Measurements from ENCODE around the gene SUPT3H. TPM values are rescaled to one million over a fixed set of nuclear protein-coding genes. Genes with fewer than 3 reads are reported as not detected.

Gene SUPT3H
- 2.6 TPM for total RNA-seq
- long read RNA-seq, partial matches to known transcripts: 0 of 2 reads
- long read RNA-seq, other reads (novel, unspliced or antisense): 2 of 2 reads

DNA sequence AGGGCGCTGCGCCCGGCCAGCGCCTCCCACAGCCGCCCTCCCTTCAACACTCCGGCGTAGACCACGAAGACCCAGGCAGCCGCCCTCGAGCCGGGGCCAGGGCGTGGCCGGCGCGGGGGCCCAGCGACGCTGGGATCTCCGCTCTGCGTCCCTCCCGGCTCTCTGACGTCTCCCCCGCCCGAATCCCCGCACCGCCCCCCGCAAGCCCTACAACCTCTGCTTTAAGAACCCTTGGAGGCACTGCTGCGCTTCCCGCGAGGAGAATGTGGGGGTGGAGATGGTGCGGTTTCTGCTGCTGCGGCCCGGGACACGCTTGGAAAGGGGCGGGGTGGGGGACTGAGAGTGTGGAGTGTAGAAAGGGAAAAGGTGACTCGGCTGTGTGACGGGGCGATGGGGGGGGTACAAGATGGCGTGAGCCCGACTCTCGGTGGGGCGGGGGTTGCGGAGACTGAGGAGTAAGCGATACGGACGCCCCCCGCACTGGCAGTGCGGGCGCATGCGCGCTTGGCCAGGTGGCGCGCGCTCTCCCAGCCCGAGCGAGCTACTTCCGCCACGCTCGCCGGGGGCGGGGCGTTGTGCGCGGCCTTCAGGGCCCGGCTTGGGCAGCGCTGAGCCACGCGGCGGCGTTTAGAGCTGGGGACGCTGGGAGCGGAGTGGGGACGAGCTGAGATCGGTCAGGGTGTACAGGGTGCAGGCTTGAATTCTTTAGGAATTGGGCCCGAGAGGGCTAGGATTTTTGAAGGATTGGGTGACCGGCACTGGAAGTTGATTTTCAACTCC is at the start of gene SUPT3H:
Gene SUPT3H (minus strand): TSS at position 381 of the 780 bp plus-strand sequence.
- TF ChIP-seq, protein P1, sequence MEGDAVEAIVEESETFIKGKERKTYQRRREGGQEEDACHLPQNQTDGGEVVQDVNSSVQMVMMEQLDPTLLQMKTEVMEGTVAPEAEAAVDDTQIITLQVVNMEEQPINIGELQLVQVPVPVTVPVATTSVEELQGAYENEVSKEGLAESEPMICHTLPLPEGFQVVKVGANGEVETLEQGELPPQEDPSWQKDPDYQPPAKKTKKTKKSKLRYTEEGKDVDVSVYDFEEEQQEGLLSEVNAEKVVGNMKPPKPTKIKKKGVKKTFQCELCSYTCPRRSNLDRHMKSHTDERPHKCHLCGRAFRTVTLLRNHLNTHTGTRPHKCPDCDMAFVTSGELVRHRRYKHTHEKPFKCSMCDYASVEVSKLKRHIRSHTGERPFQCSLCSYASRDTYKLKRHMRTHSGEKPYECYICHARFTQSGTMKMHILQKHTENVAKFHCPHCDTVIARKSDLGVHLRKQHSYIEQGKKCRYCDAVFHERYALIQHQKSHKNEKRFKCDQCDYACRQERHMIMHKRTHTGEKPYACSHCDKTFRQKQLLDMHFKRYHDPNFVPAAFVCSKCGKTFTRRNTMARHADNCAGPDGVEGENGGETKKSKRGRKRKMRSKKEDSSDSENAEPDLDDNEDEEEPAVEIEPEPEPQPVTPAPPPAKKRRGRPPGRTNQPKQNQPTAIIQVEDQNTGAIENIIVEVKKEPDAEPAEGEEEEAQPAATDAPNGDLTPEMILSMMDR (IDR thresholded peaks at IDR 0.05; ENCODE audit: borderline replicate concordance): peak; percentile 44
- H3K27ac ChIP-seq (replicated peaks): peak within 1 kb of the TSS; percentile 93
- peak; percentile 93 for DNase-seq
- H3K36me3 ChIP-seq: no peaks in the 10 kb centered on the region
- peak within 1 kb of the TSS; percentile 86 for H3K4me3 ChIP-seq
- H3K9me3 ChIP-seq (replicated peaks): no peaks in the 10 kb centered on the region
- peaks cover 28% of the 10 kb centered on the region for H3K4me1 ChIP-seq
- H3K27me3 ChIP-seq (ENCODE audit: low read depth): no peaks in the 10 kb centered on the region
- intact Hi-C loops (cut with micrococcal nuclease): no loop called here

DNA sequence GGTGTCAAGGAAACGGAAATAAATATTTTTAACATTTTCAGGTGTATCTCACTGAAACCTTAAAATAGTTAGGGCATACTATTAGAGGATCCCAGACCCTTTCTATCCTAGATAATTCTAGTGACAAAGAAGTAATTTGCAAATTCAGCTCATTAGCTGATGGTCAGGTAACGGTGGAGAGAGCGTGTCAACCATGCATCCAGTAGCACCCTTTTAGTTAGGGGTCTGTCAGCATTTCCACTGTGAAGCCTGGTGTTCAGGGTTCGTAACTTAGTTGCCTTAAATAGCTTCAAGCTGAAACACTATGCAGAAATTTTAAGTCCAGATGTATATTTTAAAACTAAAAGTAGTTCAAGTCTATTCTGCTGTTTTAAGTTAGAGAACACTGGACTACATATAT is 48.5 kb upstream of the SUPT3H start:
- Histone ChIP-seq H3K27me3 (ENCODE audit: low read depth) (peaks cover 31% of the 10 kb centered on the region), H3K9me3 (replicated peaks) (no peaks in the 10 kb centered on the region), H3K36me3 (no peaks in the 10 kb centered on the region), H3K4me1 (peaks cover 24% of the 10 kb centered on the region), H3K27ac (replicated peaks) (no peak overlapping the region), H3K4me3 (no peak overlapping the region)
- intact Hi-C loops (cut with micrococcal nuclease): no loop called here
- DNase-seq: no peak
- TF ChIP-seq, protein P1 (IDR thresholded peaks at IDR 0.05; ENCODE audit: borderline replicate concordance): no peak

DNA sequence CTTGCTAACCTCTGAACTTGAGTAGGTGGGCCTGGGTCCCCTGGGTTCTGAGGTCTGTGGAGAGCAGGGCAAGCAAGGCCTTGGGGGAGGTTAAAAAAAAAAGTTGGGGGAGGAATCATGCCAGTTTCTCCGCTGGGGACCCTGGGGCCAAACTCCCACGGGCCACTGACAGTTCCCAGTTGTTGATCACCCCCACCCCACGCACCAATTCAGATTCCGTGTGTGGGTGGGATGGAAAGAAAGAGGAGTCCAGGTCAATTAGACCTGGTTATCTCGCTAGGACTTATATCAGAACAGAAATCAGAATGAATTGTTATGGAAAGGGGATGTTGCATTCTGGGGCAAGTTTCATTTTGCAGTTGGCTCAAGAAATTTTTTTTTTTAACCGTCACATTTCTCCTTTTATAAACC is 46.7 kb upstream of the SUPT3H start:
- Histone ChIP-seq H3K9me3 (replicated peaks) (no peaks in the 10 kb centered on the region), H3K27ac (replicated peaks) (no peak overlapping the region), H3K27me3 (ENCODE audit: low read depth) (peaks cover 49% of the 10 kb centered on the region), H3K36me3 (no peaks in the 10 kb centered on the region), H3K4me3 (peak overlapping the region; percentile 75), H3K4me1 (peaks cover 42% of the 10 kb centered on the region)
- no peak for DNase-seq
- intact Hi-C loops (cut with micrococcal nuclease): no loop called here
- TF ChIP-seq, protein P1 (IDR thresholded peaks at IDR 0.05; ENCODE audit: borderline replicate concordance): no peak

DNA sequence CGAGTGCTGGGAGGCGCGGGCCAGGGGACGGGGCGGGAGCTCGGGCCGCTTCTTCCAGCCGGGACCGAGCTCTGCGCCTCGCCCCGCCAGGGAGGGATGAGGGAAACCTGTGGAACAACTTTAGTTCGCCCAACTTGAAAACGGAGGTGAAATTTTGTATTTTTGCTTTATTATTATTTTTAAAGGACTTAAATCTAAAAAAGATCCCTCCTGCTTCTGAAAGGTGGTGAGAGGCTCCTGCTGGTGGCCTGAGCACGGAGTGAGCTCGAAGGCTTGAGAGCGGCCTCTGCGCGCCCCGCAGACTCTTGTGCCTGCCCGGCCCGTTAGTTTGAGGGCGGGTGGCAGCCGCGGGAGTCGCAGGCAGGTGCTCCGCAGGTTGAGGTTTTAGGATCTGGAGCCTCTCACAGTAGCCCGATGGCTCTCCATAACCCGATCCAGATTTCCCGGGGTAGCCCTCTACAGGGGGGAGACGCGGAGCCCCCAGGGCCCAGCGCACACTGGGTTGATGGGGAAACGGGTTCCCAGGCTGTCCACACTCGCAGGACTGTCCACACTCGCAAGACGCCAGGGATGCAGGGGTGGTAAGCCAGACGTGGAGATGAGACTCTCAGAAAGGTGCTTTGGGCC is 46.2 kb upstream of the SUPT3H start:
- H3K27me3 ChIP-seq (ENCODE audit: low read depth): peaks cover 54% of the 10 kb centered on the region
- peak; percentile 22 for DNase-seq
- H3K9me3 ChIP-seq (replicated peaks): no peaks in the 10 kb centered on the region
- peaks cover 45% of the 10 kb centered on the region for H3K4me1 ChIP-seq
- intact Hi-C loops (cut with micrococcal nuclease): no loop called here
- H3K4me3 ChIP-seq: peak overlapping the region; percentile 75
- H3K27ac ChIP-seq (replicated peaks): peak overlapping the region; percentile 43
- no peaks in the 10 kb centered on the region for H3K36me3 ChIP-seq
- TF ChIP-seq, protein P1 (IDR thresholded peaks at IDR 0.05; ENCODE audit: borderline replicate concordance): no peak

DNA sequence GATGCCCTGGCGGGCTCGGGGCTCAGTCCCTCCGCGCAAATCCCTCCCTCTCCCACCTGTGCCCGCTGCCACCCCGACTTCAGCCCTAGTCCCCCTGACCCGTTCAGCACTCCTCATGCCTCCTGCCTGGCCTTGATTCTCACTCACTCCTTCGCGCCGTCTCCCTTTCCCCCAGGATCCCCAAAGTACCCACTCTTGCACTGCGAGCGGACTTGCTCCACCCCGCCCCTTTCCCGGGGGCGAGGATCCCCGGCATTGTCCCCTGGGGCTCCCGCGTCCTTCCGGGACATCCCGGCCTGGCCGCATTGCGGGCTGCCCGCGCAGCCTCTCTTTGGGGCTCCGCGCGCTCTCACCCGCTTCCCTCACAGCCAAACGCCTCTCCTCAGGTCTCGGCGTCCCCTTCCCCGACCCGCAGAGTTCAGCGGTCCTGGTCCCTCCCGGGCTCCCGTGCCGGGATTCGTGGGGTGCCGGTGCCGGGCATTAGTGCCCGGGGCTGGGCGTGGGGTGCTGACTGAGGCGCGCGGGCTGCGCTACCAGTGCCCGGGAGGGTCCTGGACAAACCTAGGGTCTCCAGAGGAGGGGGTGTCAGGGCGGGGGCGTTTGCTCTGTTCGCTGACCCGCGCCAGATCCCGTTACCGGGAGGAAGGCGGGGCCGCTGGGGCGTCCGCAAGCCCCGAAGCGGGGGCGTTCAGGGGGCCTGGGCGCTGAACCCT is 45.5 kb upstream of the SUPT3H start:
- H3K4me3 ChIP-seq: peak overlapping the region; percentile 75
- peaks cover 45% of the 10 kb centered on the region for H3K4me1 ChIP-seq
- TF ChIP-seq, protein P1 (IDR thresholded peaks at IDR 0.05; ENCODE audit: borderline replicate concordance): no peak
- H3K27ac ChIP-seq (replicated peaks): peak overlapping the region; percentile 43
- DNase-seq: peak; percentile 30
- intact Hi-C loops (cut with micrococcal nuclease): no loop called here
- H3K27me3 ChIP-seq (ENCODE audit: low read depth): peaks cover 60% of the 10 kb centered on the region
- H3K36me3 ChIP-seq: no peaks in the 10 kb centered on the region
- H3K9me3 ChIP-seq (replicated peaks): no peaks in the 10 kb centered on the region
